ENCODE results near the gene SARNP. TPM values are rescaled to one million over a fixed set of nuclear protein-coding genes. Genes with fewer than 3 reads are reported as not detected.

The SARNP gene, protein sequence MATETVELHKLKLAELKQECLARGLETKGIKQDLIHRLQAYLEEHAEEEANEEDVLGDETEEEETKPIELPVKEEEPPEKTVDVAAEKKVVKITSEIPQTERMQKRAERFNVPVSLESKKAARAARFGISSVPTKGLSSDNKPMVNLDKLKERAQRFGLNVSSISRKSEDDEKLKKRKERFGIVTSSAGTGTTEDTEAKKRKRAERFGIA
- total RNA-seq, result 77.5 and 89.2 TPM in 2 replicates

DNA sequence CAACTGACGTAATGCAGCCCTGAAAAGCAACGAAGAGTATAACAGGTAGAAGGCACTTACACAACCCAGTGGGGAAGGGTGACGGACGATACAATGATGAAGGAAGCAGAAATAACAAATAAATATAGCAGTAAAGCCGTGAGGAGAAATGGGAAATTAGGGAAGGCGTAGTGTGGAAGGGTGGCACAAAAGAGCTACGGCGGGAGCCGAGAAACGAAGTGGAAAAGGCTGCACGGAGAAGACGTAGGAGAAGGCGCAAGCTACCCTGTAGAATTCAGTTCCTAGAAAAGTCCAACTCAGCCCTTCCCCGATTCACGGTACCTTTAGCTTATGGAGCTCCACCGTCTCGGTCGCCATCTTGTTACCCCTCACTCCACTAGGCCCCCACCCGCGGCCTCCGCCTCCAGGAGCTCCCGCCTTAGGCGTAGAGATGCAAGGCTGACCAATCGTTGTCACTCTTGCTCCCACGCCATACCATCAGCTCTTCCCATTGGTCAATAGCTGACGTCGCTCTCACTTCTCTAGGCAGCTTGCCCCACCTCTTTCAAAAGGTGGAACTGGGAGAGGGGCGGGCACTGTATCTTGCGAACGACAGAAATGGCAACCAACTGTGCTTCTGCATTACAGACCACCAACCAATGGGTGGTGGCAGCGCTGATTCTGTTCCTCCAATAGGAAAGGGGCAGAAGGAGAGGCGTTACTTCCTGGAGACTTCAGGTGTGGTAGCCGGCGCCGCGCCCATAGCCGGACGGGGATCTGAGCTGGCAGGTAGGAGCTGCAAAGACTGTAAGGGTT lies at the start of gene SARNP, which contains the start of gene ORMDL2:
SARNP (minus strand) TSS at position 380 of the 795 bp plus-strand sequence; CDS start at position 357, 23 bp downstream.
ORMDL2 (plus strand) TSS at position 697 of the 795 bp plus-strand sequence. CDS start 959 bp downstream, outside the sequence.

DNA sequence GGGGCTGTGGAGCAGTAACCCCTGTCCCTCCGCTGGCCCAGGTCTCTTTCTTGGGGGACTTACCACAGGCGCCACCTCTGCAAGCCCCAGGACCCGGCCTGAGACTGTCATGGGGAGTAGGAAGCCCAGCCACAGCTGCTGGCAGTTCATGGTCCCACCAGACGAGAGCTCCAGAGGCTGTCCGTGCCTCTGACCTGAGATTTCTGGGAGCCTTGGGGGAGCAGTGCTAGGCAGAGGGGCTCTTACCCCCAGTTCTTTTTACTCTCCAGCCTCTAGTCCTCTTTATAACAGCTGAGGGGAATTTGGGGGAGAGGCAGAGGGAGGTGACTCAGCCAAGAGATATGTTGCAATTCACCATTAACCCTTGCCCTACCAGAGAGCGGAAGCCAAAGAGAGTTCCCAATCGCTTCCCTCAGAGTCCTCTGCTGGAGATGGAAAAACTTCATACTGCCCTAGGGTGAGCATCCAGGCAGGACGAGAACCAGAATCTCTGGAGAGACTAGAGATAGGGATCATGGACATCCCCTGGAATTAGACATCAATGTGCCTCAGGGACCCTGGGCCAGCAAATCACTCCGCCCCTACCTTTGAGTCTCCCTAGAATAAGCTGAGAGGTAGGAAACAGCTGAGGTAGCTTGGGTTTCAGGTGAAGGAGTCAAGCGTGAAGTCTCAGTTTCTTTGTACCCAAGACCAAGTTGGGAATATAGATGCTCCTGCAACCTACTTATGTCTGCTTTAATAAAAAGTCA lies 25.3 kb upstream of the SARNP start, which contains the start of gene MMP19:
MMP19 (minus strand) TSS at position 256 of the 749 bp plus-strand sequence; CDS start at position 150, 106 bp downstream.

DNA sequence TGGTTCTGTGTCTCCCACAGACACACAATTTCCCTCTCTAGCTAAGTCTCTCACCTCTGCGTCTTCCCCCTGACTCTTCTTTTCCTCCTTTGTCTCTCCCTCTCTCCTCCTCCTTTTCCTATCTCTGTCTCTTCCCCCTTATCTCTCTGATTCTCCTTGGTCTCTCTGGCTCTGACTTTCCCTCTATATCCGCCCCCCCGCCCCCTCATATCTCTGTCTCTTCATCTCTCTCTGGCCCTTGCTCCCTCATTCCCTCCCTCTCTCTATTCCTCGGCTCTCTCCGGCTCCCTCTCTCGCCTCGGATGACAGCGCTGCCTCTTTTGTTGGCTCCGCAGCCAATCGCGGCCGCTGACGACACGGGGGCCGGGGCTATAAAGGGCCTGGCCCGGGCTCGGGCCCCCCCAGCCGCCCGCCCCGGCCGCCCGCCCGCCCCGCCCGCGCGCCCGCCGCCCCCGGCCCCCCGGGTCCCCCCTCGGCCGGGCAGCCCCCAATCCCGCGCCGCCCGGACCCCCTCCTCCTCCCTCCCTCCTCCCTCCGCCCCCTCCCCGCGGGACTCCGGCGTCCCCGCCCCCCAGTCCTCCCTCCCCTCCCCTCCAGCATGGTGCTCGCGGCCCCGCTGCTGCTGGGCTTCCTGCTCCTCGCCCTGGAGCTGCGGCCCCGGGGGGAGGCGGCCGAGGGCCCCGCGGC lies 74.7 kb downstream of the SARNP start, which contains the start of gene GDF11:
GDF11 (plus strand) TSS at position 404 of the 687 bp plus-strand sequence; CDS start at position 599, 195 bp downstream.

GRCh38 chr12:55728939-55729818 lies 88.3 kb downstream of the SARNP start, which contains the start of gene CD63:
Gene CD63, minus strand, starts transcription at chr12:55729009. Its CDS starts 668 bp downstream, at chr12:55728341.

GRCh38 chr12:55720071-55720564 lies 97.4 kb downstream of the SARNP start, which contains the start of gene RDH5:
Gene RDH5, plus strand, starts transcription at chr12:55720393. Its CDS starts 792 bp downstream, at chr12:55721185.

DNA sequence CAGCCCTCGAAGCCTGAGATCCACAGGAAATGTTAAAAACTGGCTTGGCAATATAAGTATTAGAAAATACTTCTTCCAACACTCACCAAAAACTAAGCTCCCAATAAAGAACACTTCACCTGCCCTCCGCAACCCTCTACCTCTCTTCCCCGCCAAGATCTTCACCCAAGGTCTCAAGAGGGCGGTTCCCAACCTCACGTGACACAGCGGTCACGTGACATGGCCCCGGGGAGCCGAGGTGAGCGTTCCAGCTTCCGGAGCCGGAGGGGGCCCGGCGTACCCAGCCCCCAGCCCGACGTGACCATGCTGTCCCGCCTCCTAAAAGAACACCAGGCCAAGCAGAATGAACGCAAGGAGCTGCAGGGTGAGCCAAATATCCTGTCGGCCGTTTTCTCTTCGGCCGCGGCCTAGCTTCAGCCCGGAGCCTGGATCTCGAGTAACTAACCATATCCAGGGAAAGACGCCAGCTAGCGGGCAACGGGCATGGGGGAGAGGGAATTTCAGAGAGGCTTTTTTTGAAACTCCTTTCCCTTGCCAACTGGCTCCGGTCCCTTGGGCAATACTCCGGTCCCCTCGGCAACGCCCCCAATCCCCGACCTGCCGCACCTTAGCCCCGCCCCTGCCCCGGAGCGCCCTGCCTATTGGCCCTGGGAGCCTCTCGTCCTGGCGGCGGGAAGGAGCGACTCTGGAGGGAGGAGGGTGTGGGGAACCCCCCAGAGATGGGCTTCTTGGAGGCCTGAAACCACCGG lies 101.5 kb downstream of the SARNP start, which contains the start of gene BLOC1S1:
BLOC1S1 (plus strand) TSS at position 214 of the 749 bp plus-strand sequence; CDS start at position 220, 6 bp downstream.

DNA sequence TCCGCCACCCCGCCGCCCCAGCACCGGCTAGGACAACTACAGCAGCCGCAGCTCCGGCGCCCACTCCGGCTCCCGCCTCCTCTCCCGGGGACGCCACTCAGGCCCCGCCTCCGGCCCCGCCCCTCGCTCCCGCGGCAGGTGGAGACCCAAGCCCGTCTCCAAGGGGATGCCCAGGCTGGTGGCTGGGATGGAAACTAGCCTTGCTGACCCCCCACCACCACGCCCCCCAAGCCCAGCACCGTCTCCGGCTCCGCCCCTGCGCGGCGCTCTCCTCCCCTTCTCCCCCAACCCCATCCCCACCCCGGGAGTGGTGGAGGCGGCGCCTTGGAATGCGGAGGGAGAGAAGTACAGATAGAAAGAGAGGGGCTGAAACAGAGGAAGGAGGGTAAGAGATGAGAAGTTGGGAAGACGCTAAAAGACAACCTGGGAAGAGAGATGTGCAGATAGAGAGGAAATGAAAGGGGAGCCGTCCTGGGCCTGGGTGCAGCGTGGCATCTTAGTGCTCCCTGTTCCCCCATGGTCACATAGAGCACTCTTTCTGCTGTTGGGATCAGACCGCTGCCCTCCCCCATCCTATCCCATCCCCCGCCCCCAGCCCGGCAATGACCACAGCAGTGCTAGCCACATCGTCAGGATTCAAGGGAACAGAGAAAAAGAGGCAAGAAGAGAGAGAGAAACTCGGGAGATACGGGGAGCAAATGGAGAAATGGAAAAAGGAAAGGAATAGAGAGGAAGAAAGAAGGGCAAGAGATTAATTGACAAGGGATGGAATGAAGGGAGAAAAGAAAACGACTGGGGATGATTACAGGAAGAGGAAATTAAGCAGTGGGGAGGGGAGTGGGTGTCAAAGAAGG lies 109.5 kb downstream of the SARNP start, which contains the start of gene ITGA7:
ITGA7 (minus strand) TSS at position 64 of the 854 bp plus-strand sequence. CDS start 222 bp downstream, outside the sequence.

Other genes with a start within 250 kb of the SARNP start
- gene OR2AP1, start 245.3 kb downstream of the SARNP start, total RNA-seq, result not detected in 2 replicates
- not detected in 2 replicates for gene OR10P1, start 180.8 kb downstream of the SARNP start, total RNA-seq
- gene ITGA7, start 109.8 kb downstream of the SARNP start, total RNA-seq, result 1.8 and 2.7 TPM in 2 replicates
- gene BLOC1S1, start 101.7 kb downstream of the SARNP start, total RNA-seq, result 105 and 136 TPM in 2 replicates
- 3.7 and 4.2 TPM in 2 replicates for gene RDH5, start 97.3 kb downstream of the SARNP start, total RNA-seq
- 3,456 and 4,323 TPM in 2 replicates for gene CD63, start 88.7 kb downstream of the SARNP start, total RNA-seq
- 1.6 and 2.8 TPM in 2 replicates for gene GDF11, start 74.6 kb downstream of the SARNP start, total RNA-seq
- gene ORMDL2, start 317 bp upstream of the SARNP start, total RNA-seq, result 23.0 and 23.5 TPM in 2 replicates
- gene DNAJC14, start 11.9 kb upstream of the SARNP start, total RNA-seq, result 54.5 and 58.3 TPM in 2 replicates
- 5.9 and 6.1 TPM in 2 replicates for gene MMP19, start 25.2 kb upstream of the SARNP start, total RNA-seq
- gene PYM1, start 110.2 kb upstream of the SARNP start, total RNA-seq, result 34.8 and 39.7 TPM in 2 replicates
- 18.8 and 25.6 TPM in 2 replicates for gene DGKA, start 113.4 kb upstream of the SARNP start, total RNA-seq
- 0.28 and 0.71 TPM in 2 replicates for gene PMEL, start 148.3 kb upstream of the SARNP start, total RNA-seq
- 7.1 and 8.5 TPM in 2 replicates for gene CDK2, start 149.1 kb upstream of the SARNP start, total RNA-seq
- gene RAB5B, start 156.4 kb upstream of the SARNP start, total RNA-seq, result 34.4 and 43.4 TPM in 2 replicates
- 8.7 and 9.2 TPM in 2 replicates for gene SUOX, start 179.6 kb upstream of the SARNP start, total RNA-seq
- 0.57 and 1.5 TPM in 2 replicates for gene IKZF4, start 203.3 kb upstream of the SARNP start, total RNA-seq
- gene RPS26, start 224.2 kb upstream of the SARNP start, total RNA-seq, result 52.3 and 82.2 TPM in 2 replicates